ENCODE data around the gene RFTN1.

Gene RFTN1

DNA sequence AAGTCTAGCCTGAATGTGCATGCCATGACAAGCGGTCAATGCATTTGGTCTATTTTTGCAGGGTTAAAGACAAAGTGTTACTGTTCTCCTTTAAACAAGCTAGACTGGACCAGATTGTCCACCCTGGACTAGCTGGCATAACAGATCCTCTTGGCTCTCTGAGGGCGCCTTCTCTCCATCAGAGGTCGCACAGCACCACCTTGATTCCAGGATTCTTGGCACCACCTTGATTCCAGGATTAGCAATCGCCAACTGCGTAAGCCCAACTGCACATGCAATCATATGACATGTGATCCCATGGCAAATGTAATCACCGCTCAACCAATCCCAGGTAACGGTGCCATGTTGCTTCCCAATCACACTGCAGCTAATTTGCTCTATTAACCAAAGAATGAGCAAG is 149.9 kb downstream of the RFTN1 start:
- no peak overlapping the region for H3K4me3 ChIP-seq (ENCODE audit: control insufficient read depth, low read depth, low read length)
- TF ChIP-seq, protein P1, sequence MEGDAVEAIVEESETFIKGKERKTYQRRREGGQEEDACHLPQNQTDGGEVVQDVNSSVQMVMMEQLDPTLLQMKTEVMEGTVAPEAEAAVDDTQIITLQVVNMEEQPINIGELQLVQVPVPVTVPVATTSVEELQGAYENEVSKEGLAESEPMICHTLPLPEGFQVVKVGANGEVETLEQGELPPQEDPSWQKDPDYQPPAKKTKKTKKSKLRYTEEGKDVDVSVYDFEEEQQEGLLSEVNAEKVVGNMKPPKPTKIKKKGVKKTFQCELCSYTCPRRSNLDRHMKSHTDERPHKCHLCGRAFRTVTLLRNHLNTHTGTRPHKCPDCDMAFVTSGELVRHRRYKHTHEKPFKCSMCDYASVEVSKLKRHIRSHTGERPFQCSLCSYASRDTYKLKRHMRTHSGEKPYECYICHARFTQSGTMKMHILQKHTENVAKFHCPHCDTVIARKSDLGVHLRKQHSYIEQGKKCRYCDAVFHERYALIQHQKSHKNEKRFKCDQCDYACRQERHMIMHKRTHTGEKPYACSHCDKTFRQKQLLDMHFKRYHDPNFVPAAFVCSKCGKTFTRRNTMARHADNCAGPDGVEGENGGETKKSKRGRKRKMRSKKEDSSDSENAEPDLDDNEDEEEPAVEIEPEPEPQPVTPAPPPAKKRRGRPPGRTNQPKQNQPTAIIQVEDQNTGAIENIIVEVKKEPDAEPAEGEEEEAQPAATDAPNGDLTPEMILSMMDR (IDR thresholded peaks at IDR 0.05; ENCODE audit: control insufficient read depth, insufficient read depth, low read depth, low read length, missing control alignments) = no peak

DNA sequence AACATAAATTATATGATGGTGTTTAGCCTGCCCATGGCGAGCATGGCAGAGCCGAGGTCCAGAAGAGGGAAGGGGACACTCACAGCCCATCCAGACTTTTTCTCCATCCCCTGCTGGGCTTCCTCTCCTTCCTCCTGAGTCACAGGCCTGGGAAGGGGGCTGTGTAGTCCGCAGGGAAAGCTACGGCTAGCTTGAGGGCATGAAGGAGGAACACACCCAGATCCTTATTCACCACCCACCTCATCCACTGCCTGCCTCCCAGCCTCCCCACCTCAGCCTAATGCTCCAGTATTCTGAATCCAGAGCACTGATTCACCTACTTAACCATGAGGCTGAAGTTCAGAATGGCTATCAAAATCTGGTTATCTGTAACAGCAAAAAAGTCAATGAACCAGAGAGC is 150.7 kb downstream of the RFTN1 start:
- no peak overlapping the region for H3K4me3 ChIP-seq (ENCODE audit: control insufficient read depth, low read depth, low read length)
- DNase-seq (ENCODE audit: low read depth) = no peak
- TF ChIP-seq, protein P1 (IDR thresholded peaks at IDR 0.05; ENCODE audit: control insufficient read depth, insufficient read depth, low read depth, low read length, missing control alignments) = no peak

More for the DNA sequence above, 149.9 kb downstream of the RFTN1 start:
- DNase-seq (ENCODE audit: low read depth) = no peak

DNA sequence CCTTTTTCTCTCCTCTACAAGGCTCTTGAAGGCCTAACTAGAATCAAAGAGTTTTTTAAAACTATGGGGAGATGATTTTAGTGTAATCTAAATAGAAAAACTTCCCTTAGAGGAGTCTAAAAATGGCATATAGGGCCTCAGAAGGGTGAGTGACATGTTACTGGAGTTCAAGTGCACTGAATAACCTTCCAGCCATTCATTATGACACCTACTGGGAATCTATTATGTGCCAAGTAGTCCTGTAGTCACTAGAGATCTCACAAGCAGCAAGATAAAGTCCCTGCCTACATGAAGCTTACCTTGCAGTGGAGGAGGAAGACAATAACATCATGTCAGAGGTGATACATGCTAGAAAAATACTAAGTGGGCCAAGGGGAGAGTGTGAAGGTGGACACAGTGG is 152.4 kb downstream of the RFTN1 start:
- no peak overlapping the region for H3K4me3 ChIP-seq (ENCODE audit: control insufficient read depth, low read depth, low read length)
- no peak for DNase-seq (ENCODE audit: low read depth)
- TF ChIP-seq, protein P1 (IDR thresholded peaks at IDR 0.05; ENCODE audit: control insufficient read depth, insufficient read depth, low read depth, low read length, missing control alignments) = no peak

DNA sequence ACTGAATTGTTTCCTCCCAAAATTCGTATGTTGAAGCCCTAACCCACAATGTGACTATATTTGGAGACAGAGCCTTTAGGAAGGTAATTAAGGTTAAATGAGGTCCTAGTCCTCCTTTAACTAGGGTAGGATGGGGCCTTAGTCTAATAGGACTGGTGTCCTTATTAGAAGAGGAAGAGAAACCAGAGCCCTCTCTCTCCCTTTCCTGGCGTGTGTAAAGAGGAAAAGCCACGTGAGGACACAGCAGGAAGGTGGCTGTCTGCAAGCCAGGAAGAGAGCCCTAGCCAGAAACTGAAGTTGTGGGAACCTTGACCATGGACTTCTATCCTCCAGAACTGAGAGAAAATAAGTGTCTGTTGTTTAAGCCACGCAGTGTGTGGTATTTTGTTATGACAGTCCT is 154.2 kb downstream of the RFTN1 start:
- no peak overlapping the region for H3K4me3 ChIP-seq (ENCODE audit: control insufficient read depth, low read depth, low read length)
- TF ChIP-seq, protein P1 (IDR thresholded peaks at IDR 0.05; ENCODE audit: control insufficient read depth, insufficient read depth, low read depth, low read length, missing control alignments) = no peak
- no peak for DNase-seq (ENCODE audit: low read depth)

DNA sequence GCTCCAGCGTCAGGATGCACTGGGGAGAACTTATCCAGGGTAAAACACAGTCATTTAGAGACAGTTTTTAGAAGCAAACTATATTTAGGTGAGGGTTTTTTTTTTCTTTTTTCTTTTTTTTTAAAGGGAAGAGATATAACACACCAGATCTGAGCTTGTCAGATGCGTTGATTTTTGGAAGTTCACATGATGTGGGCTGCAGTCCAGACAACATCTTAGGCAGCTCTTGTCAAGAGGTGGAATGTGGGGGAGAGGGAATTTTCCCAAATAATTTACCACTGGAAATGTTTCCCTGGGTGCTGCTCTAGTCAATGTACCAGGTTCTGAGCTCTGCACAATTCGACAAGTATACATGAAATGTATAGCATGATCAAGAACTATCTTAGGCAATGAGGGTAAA is 155.2 kb downstream of the RFTN1 start:
- TF ChIP-seq, protein P1 (IDR thresholded peaks at IDR 0.05; ENCODE audit: control insufficient read depth, insufficient read depth, low read depth, low read length, missing control alignments) = no peak
- DNase-seq (ENCODE audit: low read depth) = no peak
- H3K4me3 ChIP-seq (ENCODE audit: control insufficient read depth, low read depth, low read length) = no peak overlapping the region

DNA sequence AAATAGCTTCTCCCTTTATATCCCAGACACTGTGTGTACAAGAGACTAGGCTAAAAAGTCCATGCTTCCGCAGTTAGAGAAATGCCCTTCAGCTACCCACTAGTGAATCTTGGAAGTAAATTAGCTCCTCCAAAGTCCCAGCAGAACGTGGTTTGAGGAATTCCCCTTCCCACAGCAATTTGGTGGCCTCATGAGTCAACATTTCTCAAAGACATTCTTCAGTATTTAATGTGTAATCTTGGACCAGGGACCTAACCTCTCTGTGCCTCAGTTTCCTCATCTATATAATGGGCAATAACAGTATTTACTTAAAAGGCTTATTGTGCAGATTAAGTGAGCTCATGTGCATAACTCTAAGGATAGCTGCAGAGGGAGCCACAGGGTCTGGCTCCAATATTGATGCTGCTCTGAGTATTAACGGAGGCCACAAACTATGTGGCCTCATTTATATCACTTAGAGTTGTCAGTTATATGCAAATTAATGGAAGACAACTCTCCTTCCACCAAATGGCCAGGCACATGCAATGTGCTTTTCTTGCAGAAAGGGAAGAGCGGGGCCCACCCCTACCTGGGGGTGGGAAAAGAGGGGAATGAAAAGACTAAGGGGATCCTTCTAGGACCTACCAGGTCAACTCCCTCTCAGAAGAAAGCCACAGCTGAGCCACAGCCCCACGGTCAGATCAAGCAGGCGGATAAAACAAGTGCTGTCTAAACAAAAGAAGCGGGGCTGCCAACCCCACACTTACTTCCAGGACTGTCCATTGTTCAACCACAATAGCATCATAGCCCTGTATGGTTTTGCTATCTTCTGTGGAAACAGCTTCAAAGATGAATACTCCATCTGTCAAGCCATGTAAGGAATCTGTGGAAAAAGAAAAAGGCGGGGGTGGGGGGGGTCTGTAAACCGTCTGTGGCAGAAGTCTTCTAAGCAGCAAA is 156.0 kb downstream of the RFTN1 start:
- DNase-seq (ENCODE audit: low read depth) = no peak
- TF ChIP-seq, protein P1 (IDR thresholded peaks at IDR 0.05; ENCODE audit: control insufficient read depth, insufficient read depth, low read depth, low read length, missing control alignments) = no peak
- no peak overlapping the region for H3K4me3 ChIP-seq (ENCODE audit: control insufficient read depth, low read depth, low read length)

Measured in AG09309 (cell line).